Vagina (tissue), 2 donors: ENCODE results near the gene HES5. TPM values are rescaled to one million over a fixed set of nuclear protein-coding genes. Genes with fewer than 3 reads are reported as not detected.

Source experiments
- DNase-seq, 2 donors: peaks; one replicate each; pipeline ENCODE4 v3.0.0-alpha.2; 2017; ENCODE audit errors: extremely low spot score in 2 of 2
- H3K27ac ChIP-seq: fragments of 200-600 bp; sonication (generic); one replicate; pipeline ENCODE4 v1.5.1; 2019
- H3K27me3 ChIP-seq: fragments of 200-600 bp; sonication (generic); one replicate; pipeline ENCODE4 v1.5.1; 2019
- H3K36me3 ChIP-seq, 2 donors: fragments of 200-600 bp; sonication (generic); one replicate each; pipeline ENCODE4 v1.5.1; 2017 to 2019
- H3K4me1 ChIP-seq: fragments of 200-600 bp; sonication (generic); one replicate; pipeline ENCODE4 v1.5.1; 2019
- H3K4me3 ChIP-seq, 2 donors: fragments of 200-600 bp; sonication (generic); 1 replicate in 1 of 2; 2 replicates in 1 of 2; pipeline ENCODE4 v1.5.1; 2016 to 2019
- H3K9me3 ChIP-seq: fragments of 200-600 bp; sonication (generic); one replicate; pipeline ENCODE4 v1.5.1; 2019
- CTCF ChIP-seq, 3 experiments: fragments of 450-650 bp in 2 of 3; fragments of 200-600 bp in 1 of 3; sonication (generic) in 1 of 3; IDR thresholded peaks; one replicate each; pipeline ENCODE4 v1.5.1; 2017 to 2019; ENCODE audit warnings: antibody characterized with exemption in 3 of 3, mild to moderate bottlenecking in 2 of 3, moderate library complexity in 2 of 3
- POLR2A ChIP-seq, 2 donors: fragments of 450-650 bp; IDR thresholded peaks; one replicate each; pipeline ENCODE4 v1.6.1; 2017; ENCODE audit warnings: antibody characterized with exemption in 2 of 2, mild to moderate bottlenecking in 2 of 2, moderate library complexity in 2 of 2
- POLR2AphosphoS5 ChIP-seq, 2 donors: sonication (generic); formaldehyde crosslinking; IDR thresholded peaks; one replicate each; pipeline ENCODE4 v1.9.0; 2017; ENCODE audit warnings: antibody characterized with exemption in 2 of 2, mild to moderate bottlenecking in 2 of 2, low read depth in 1 of 2; ENCODE audit not compliant: insufficient read depth in 1 of 2
- intact Hi-C: fragments of 100-400 bp; cut with DNase I; formaldehyde crosslinking; loops from one replicate; pipeline ENCODE4 v1.15.1; 2023
- total RNA-seq: library from RNA; depleted of rRNA; stranded (reverse); fragments of >200 nt; gene quantifications from one replicate; pipeline ENCODE4 v1.2.3, GENCODE V29; 2016

The HES5 gene
- total RNA-seq, 1 donor from 2014 or later: not detected

DNA sequence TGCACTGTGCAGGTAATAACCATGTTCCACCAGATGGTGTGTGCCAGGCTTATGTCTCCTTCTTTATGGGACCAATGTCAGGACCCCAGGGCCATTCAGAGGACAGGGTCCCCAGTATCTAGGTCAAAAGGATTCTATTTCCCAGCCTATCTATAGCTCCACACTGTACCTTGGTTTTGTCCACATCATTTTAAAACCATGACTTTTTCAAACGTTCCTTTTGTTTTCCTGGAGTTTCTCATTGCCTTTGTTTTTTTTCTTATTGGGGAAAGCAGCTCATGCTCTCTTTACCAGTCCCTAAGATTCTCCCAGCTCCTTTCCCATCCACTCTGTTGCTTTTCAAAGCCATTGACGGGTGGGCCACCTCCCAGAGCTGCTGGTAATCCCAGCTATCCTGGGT lies 41.4 kb downstream of the HES5 start:
- TF ChIP-seq POLR2AphosphoS5 (IDR thresholded peaks at IDR 0.05; ENCODE audit: insufficient read depth in 1 of 2, low read depth in 1 of 2): no peak
- no peak for TF ChIP-seq POLR2A (IDR thresholded peaks at IDR 0.05)
- no peak for TF ChIP-seq CTCF (IDR thresholded peaks at IDR 0.05)
- no peaks in the 10 kb centered on the region for H3K9me3 ChIP-seq
- H3K4me3 ChIP-seq: no peak overlapping the region
- intact Hi-C loops: no loop called here
- DNase-seq: no peak
- no peaks in the 10 kb centered on the region for H3K36me3 ChIP-seq
- H3K4me1 ChIP-seq: peaks cover 11% of the 10 kb centered on the region
- H3K27ac ChIP-seq: no peak overlapping the region
- H3K27me3 ChIP-seq: no peaks in the 10 kb centered on the region

GRCh38 chr1:2486558-2486957 lies 43.5 kb downstream of the HES5 start:
- no peaks in the 10 kb centered on the region for H3K27me3 ChIP-seq
- TF ChIP-seq POLR2AphosphoS5 (IDR thresholded peaks at IDR 0.05; ENCODE audit: insufficient read depth in 1 of 2, low read depth in 1 of 2) (no peak), POLR2A (IDR thresholded peaks at IDR 0.05) (no peak), CTCF (IDR thresholded peaks at IDR 0.05) (no peak)
- DNase-seq: no peak
- no peaks in the 10 kb centered on the region for H3K9me3 ChIP-seq
- H3K4me3 ChIP-seq: no peak overlapping the region
- no peak overlapping the region for H3K27ac ChIP-seq
- intact Hi-C loops: no loop called here
- H3K36me3 ChIP-seq: no peaks in the 10 kb centered on the region
- peaks cover 7% of the 10 kb centered on the region for H3K4me1 ChIP-seq

DNA sequence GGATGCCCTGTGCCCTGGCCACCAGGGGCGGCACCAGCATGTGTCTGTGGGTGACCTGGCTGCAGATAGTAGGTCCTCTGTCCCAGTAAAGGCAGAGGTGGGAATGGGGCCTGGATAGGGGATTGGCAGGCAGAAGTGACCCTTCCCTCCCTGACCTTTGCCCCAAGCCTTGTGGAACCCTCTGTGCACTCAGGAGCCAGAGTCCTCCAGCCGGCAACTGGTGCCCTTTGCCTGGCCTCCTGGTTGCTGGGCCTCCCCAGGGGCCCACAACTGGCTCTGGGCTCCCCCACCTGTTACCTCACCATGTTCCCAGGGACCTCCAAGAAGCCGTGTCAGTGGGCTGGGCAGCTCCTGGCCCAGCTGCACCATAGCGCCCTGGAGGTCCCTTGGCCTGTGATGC lies 44.0 kb downstream of the HES5 start:
- no peak overlapping the region for H3K4me3 ChIP-seq
- no peaks in the 10 kb centered on the region for H3K27me3 ChIP-seq
- intact Hi-C loops: no loop called here
- TF ChIP-seq POLR2AphosphoS5 (IDR thresholded peaks at IDR 0.05; ENCODE audit: insufficient read depth in 1 of 2, low read depth in 1 of 2): no peak
- no peak for TF ChIP-seq POLR2A (IDR thresholded peaks at IDR 0.05)
- TF ChIP-seq CTCF (IDR thresholded peaks at IDR 0.05): no peak
- H3K27ac ChIP-seq: no peak overlapping the region
- H3K36me3 ChIP-seq: no peaks in the 10 kb centered on the region
- no peak for DNase-seq
- H3K9me3 ChIP-seq: no peaks in the 10 kb centered on the region
- peaks cover 13% of the 10 kb centered on the region for H3K4me1 ChIP-seq

DNA sequence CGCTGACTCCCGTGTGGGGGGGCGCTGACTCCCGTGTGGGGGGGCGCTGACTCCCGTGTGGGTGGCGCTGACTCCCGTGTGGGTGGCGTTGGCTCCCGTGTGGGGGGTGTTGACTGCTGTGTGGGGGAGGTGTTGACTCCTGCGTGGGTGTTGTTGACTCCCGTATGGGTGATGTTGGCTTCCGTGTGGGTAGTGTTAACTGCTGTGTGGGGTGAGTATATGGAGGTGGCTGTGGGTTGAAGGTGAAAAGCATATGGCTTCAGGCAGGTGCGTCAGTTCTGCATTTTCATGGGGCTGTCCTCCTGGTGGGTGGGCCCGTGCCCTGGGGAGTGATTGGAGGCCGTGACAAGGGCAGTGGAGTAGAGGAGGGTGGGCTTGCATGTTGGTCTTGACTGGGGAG lies 46.1 kb downstream of the HES5 start:
- H3K9me3 ChIP-seq: no peaks in the 10 kb centered on the region
- no peak overlapping the region for H3K27ac ChIP-seq
- intact Hi-C loops: no loop called here
- peaks cover 22% of the 10 kb centered on the region for H3K4me1 ChIP-seq
- no peak for DNase-seq
- TF ChIP-seq POLR2A (IDR thresholded peaks at IDR 0.05) (no peak), CTCF (IDR thresholded peaks at IDR 0.05) (no peak), POLR2AphosphoS5 (IDR thresholded peaks at IDR 0.05; ENCODE audit: insufficient read depth in 1 of 2, low read depth in 1 of 2) (no peak)
- no peaks in the 10 kb centered on the region for H3K27me3 ChIP-seq
- H3K36me3 ChIP-seq: no peaks in the 10 kb centered on the region
- H3K4me3 ChIP-seq: no peak overlapping the region

DNA sequence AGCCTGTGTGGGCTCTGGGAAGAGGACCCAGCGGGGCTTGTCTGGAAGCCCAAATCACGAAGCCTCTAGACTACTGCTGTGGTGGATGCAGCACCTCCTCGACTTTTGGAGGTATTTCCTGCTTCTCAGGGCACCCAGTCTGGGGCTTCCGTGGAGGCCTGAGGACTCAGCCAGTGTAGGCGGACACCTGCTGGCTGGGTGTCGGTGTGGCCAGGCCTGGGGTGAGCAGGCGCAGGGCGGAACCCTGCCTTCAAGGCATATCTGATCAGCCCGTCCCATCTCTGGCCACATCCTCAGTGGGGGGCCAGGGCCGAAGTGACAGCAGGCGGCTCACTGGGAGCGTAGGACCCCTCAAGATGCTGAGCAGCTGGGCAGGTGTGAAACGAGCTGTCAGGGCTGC lies 47.0 kb downstream of the HES5 start:
- H3K27me3 ChIP-seq: no peaks in the 10 kb centered on the region
- H3K27ac ChIP-seq: no peak overlapping the region
- H3K4me1 ChIP-seq: peaks cover 22% of the 10 kb centered on the region
- H3K4me3 ChIP-seq: no peak overlapping the region
- no peaks in the 10 kb centered on the region for H3K9me3 ChIP-seq
- TF ChIP-seq POLR2A (IDR thresholded peaks at IDR 0.05) (no peak), POLR2AphosphoS5 (IDR thresholded peaks at IDR 0.05; ENCODE audit: insufficient read depth in 1 of 2, low read depth in 1 of 2) (no peak), CTCF (IDR thresholded peaks at IDR 0.05) (no peak)
- no peak for DNase-seq
- no peaks in the 10 kb centered on the region for H3K36me3 ChIP-seq
- intact Hi-C loops: no loop called here
